Nucleus accumbens (tissue), 56 donors: ENCODE measurements around the gene ARHGAP8.

ENCODE experiments used
- DNase-seq, 56 donors: peaks; one replicate each; lab custom pipeline; 2025; lab: John Stamatoyannopoulos, UW

ARHGAP8 gene

GRCh38 chr22:44821741-44822475 lies 69.5 kb downstream of the ARHGAP8 start:
- no peak for DNase-seq

- DNase-seq, result no peak
These were observed 70.2 kb downstream of the ARHGAP8 start for GRCh38 chr22:44822534-44822933.

GRCh38 chr22:44823396-44823795 lies 71.0 kb downstream of the ARHGAP8 start:
- no peak for DNase-seq

GRCh38 chr22:44823806-44824205 lies 71.4 kb downstream of the ARHGAP8 start:
- DNase-seq, result no peak

GRCh38 chr22:44824271-44824670 lies 71.9 kb downstream of the ARHGAP8 start:
- DNase-seq, result no peak

GRCh38 chr22:44825310-44826150 lies 73.2 kb downstream of the ARHGAP8 start:
- no peak for DNase-seq

GRCh38 chr22:44827666-44828190 lies 75.4 kb downstream of the ARHGAP8 start:
- no peak for DNase-seq

GRCh38 chr22:44828193-44828592 lies 75.8 kb downstream of the ARHGAP8 start:
- no peak for DNase-seq

GRCh38 chr22:44831885-44832284 lies 79.5 kb downstream of the ARHGAP8 start:
- no peak for DNase-seq

GRCh38 chr22:44834065-44834464 lies 81.7 kb downstream of the ARHGAP8 start:
- no peak for DNase-seq

- no peak for DNase-seq
These were observed 85.1 kb downstream of the ARHGAP8 start for GRCh38 chr22:44837481-44837880.

GRCh38 chr22:44838316-44839016 lies 86.1 kb downstream of the ARHGAP8 start:
- DNase-seq, result no peak

GRCh38 chr22:44839061-44839460 lies 86.7 kb downstream of the ARHGAP8 start:
- no peak for DNase-seq

- no peak for DNase-seq
These were observed 87.3 kb downstream of the ARHGAP8 start for GRCh38 chr22:44839721-44840120.

- DNase-seq, result no peak
These were observed 88.4 kb downstream of the ARHGAP8 start for GRCh38 chr22:44840611-44841322.

- DNase-seq, result no peak
These were observed 90.0 kb downstream of the ARHGAP8 start for GRCh38 chr22:44842417-44842816.

GRCh38 chr22:44845191-44845590 lies 92.8 kb downstream of the ARHGAP8 start:
- DNase-seq, result no peak

- DNase-seq, result no peak
These were observed 93.7 kb downstream of the ARHGAP8 start for GRCh38 chr22:44845796-44846720.

GRCh38 chr22:44846726-44847275 lies 94.4 kb downstream of the ARHGAP8 start:
- no peak for DNase-seq
